HL-60 (cell line): ENCODE measurements around the gene EML6.

Source experiments
- DNase-seq, 2 experiments: peaks; one replicate each; pipeline ENCODE4 v3.0.0-alpha.2; 2010 to 2020; ENCODE audit warnings: low read depth in 1 of 2, low spot score in 1 of 2
- H3K27ac ChIP-seq: fragments of 250-450 bp; sonication (Bioruptor Pico); replicated peaks from 2 replicates; pipeline ENCODE4 v1.5.1; 2020; ENCODE audit warnings: mild to moderate bottlenecking, moderate library complexity
- H3K27me3 ChIP-seq: fragments of 250-450 bp; sonication (Bioruptor Pico); 2 replicates; pipeline ENCODE4 v1.5.1; 2021; ENCODE audit warnings: mild to moderate bottlenecking, moderate library complexity; ENCODE audit not compliant: insufficient read depth, poor library complexity, severe bottlenecking
- H3K4me3 ChIP-seq: replicated peaks from 2 replicates; pipeline ENCODE4 v1.5.1; 2011; ENCODE audit warnings: mild to moderate bottlenecking, control low read depth, low read length; ENCODE audit not compliant: insufficient read depth
- GABPA ChIP-seq: IDR thresholded peaks from 2 replicates; pipeline ENCODE4 v1.6.1; 2012; ENCODE audit warnings: low read depth
- POLR2AphosphoS5 ChIP-seq: IDR thresholded peaks from 2 replicates; pipeline ENCODE4 v1.6.1; 2012; ENCODE audit warnings: low read depth
- SPI1 ChIP-seq: IDR thresholded peaks from 2 replicates; pipeline ENCODE4 v1.6.1; 2012; ENCODE audit warnings: low read depth, mild to moderate bottlenecking, borderline replicate concordance
- TF ChIP-seq, protein P1 (sequence below): IDR thresholded peaks from 2 replicates; pipeline ENCODE4 v1.6.1; 2012; ENCODE audit warnings: low read depth; ENCODE audit not compliant: insufficient replicate concordance
- TF ChIP-seq, protein P2 (sequence below): IDR thresholded peaks from one replicate; pipeline ENCODE4 v1.5.1; 2011; ENCODE audit warnings: low read length, control low read depth, inconsistent platforms; ENCODE audit not compliant: insufficient read depth

EML6 gene

DNA sequence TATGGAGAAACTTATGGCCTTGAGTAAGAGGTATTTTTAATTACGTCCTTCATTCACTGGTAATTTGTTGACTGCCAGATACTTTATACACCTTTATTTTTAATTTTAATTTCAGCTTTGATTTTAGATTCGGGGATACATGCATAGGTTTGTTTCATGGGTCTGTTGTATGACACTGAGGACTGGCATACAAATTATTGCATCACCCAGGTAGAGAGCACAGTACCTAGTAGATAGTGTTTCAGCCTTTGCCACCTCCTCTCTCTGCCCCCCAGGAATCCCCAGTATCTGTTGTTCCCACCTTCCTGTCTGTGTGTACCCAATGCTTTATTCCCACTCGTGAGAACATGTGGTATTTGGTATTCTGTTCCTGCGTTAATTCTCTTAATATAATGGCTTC lies 188.8 kb downstream of the EML6 start:
- TF ChIP-seq, protein P1, sequence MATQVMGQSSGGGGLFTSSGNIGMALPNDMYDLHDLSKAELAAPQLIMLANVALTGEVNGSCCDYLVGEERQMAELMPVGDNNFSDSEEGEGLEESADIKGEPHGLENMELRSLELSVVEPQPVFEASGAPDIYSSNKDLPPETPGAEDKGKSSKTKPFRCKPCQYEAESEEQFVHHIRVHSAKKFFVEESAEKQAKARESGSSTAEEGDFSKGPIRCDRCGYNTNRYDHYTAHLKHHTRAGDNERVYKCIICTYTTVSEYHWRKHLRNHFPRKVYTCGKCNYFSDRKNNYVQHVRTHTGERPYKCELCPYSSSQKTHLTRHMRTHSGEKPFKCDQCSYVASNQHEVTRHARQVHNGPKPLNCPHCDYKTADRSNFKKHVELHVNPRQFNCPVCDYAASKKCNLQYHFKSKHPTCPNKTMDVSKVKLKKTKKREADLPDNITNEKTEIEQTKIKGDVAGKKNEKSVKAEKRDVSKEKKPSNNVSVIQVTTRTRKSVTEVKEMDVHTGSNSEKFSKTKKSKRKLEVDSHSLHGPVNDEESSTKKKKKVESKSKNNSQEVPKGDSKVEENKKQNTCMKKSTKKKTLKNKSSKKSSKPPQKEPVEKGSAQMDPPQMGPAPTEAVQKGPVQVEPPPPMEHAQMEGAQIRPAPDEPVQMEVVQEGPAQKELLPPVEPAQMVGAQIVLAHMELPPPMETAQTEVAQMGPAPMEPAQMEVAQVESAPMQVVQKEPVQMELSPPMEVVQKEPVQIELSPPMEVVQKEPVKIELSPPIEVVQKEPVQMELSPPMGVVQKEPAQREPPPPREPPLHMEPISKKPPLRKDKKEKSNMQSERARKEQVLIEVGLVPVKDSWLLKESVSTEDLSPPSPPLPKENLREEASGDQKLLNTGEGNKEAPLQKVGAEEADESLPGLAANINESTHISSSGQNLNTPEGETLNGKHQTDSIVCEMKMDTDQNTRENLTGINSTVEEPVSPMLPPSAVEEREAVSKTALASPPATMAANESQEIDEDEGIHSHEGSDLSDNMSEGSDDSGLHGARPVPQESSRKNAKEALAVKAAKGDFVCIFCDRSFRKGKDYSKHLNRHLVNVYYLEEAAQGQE: no peak
- TF ChIP-seq, protein P2, sequence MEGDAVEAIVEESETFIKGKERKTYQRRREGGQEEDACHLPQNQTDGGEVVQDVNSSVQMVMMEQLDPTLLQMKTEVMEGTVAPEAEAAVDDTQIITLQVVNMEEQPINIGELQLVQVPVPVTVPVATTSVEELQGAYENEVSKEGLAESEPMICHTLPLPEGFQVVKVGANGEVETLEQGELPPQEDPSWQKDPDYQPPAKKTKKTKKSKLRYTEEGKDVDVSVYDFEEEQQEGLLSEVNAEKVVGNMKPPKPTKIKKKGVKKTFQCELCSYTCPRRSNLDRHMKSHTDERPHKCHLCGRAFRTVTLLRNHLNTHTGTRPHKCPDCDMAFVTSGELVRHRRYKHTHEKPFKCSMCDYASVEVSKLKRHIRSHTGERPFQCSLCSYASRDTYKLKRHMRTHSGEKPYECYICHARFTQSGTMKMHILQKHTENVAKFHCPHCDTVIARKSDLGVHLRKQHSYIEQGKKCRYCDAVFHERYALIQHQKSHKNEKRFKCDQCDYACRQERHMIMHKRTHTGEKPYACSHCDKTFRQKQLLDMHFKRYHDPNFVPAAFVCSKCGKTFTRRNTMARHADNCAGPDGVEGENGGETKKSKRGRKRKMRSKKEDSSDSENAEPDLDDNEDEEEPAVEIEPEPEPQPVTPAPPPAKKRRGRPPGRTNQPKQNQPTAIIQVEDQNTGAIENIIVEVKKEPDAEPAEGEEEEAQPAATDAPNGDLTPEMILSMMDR: no peak
- TF ChIP-seq SPI1: no peak
- no peak for TF ChIP-seq POLR2AphosphoS5
- TF ChIP-seq GABPA: no peak
- Histone ChIP-seq H3K4me3 (no peak overlapping the region), H3K27ac (no peak overlapping the region), H3K27me3 (no peaks in the 10 kb centered on the region)
- DNase-seq: no peak

DNA sequence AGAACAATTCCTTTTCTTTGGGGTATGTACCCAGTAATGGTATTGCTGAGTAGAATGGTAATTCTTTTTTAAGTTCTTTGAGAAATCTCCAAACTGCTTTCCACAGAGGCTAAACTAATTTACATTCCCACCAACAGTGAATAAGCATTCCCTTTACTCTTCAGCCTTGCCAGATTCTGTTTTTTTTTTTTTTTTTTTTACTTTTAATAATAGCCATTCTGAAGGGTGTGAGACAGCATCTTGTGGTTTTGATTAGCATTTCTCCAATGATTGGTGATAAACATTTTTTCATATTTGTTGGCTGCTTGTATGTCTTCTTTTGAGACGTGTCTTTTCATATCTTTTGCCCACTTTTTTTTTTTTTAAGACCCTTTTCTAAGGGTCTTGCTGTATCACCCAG lies 189.4 kb downstream of the EML6 start:
- H3K27me3 ChIP-seq: no peaks in the 10 kb centered on the region
- no peak for DNase-seq
- no peak overlapping the region for H3K4me3 ChIP-seq
- no peak overlapping the region for H3K27ac ChIP-seq
- TF ChIP-seq, protein P1: no peak
- TF ChIP-seq SPI1: no peak

DNA sequence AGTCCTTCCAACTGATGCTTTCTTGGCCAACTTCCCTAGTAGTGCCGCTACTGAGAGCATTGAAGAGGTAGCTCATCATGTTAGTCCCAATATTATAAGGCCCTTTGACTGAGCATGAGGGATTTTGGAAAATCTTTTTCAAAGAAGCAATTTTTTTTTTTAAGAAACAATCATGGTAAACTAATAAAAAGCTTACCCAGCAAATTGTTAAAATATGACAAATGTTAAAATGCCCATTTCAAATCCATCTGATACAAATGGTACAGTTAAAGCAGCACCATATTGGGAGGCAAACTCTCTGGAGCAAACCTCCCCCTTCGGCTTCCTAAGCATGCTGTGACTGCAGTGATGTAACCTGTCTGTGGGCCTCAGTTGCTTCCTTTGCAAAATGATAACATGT lies 191.2 kb downstream of the EML6 start:
- TF ChIP-seq POLR2AphosphoS5 (no peak), GABPA (no peak), SPI1 (no peak)
- TF ChIP-seq, protein P2: no peak
- TF ChIP-seq, protein P1: no peak
- no peak overlapping the region for H3K27ac ChIP-seq
- no peaks in the 10 kb centered on the region for H3K27me3 ChIP-seq
- H3K4me3 ChIP-seq: no peak overlapping the region
- no peak for DNase-seq

DNA sequence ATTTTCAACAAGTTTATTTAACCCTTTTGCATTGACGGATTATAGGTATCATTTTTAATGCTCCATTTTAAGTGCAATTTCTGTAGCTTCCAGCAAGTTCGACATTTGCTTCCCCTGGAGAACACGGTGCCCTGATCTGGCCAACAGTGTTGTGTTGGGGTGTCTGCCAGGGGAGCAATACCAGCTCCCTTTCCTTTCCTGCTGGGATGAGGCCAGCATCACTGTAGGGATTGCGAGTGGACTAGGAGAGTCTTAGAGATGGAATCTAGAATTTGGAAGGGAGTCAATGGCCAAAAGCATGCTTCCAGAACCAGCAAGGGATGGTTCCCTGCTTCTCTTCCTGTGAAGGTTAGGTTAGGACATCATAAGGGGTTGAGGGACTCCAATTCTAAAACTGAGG lies 191.6 kb downstream of the EML6 start:
- DNase-seq: no peak
- TF ChIP-seq GABPA (no peak), SPI1 (no peak), POLR2AphosphoS5 (no peak)
- TF ChIP-seq, protein P1: no peak
- TF ChIP-seq, protein P2: no peak
- H3K27me3 ChIP-seq: no peaks in the 10 kb centered on the region

More for the DNA sequence above, 191.6 kb downstream of the EML6 start:
- Histone ChIP-seq H3K27ac (no peak overlapping the region), H3K4me3 (no peak overlapping the region)
